Liver (tissue), 9 donors: ENCODE data around the gene TBC1D4. TPM values are rescaled to one million over a fixed set of nuclear protein-coding genes. Genes with fewer than 3 reads are reported as not detected.

ENCODE experiments used
- DNase-seq: peaks from one replicate; pipeline ENCODE4 v3.0.0-alpha.2; 2017; ENCODE audit warnings: low spot score
- H3K27ac ChIP-seq, 2 donors: one replicate each; pipeline ENCODE4 v1.7.0; 2013; ENCODE audit warnings: inconsistent platforms in 2 of 2, low read length in 2 of 2, control low read depth in 1 of 2, low read depth in 1 of 2, mild to moderate bottlenecking in 1 of 2
- H3K27me3 ChIP-seq, 4 donors: one replicate each; pipeline versions ENCODE4 v1.6.1 to v1.7.0; 2013; ENCODE audit warnings: low read length in 3 of 4, inconsistent platforms in 1 of 4, mild to moderate bottlenecking in 1 of 4, moderate library complexity in 1 of 4; ENCODE audit not compliant: control insufficient read depth in 4 of 4, insufficient read depth in 4 of 4
- H3K36me3 ChIP-seq, 4 donors: one replicate each; pipeline versions ENCODE4 v1.6.1 to v1.7.0; 2013; ENCODE audit warnings: low read length in 3 of 4, mild to moderate bottlenecking in 3 of 4, low read depth in 1 of 4, moderate library complexity in 1 of 4; ENCODE audit not compliant: control insufficient read depth in 4 of 4, insufficient read depth in 3 of 4
- H3K4me1 ChIP-seq, 4 donors: one replicate each; pipeline versions ENCODE4 v1.6.1 to v1.7.0; 2013; ENCODE audit warnings: low read length in 3 of 4, mild to moderate bottlenecking in 3 of 4, moderate library complexity in 1 of 4; ENCODE audit not compliant: control insufficient read depth in 4 of 4, insufficient read depth in 4 of 4
- H3K4me3 ChIP-seq, 3 donors: one replicate each; pipeline versions ENCODE4 v1.6.1 to v1.7.0; 2013; ENCODE audit warnings: low read length in 3 of 3, control low read depth in 1 of 3, low read depth in 1 of 3, mild to moderate bottlenecking in 1 of 3
- H3K9ac ChIP-seq, 2 donors: one replicate each; pipeline ENCODE4 v1.7.0; 2013; ENCODE audit warnings: low read length in 2 of 2, mild to moderate bottlenecking in 2 of 2, moderate library complexity in 2 of 2, control low read depth in 1 of 2, low read depth in 1 of 2
- H3K9me3 ChIP-seq, 4 donors: one replicate each; pipeline versions ENCODE4 v1.6.1 to v1.7.0; 2013; ENCODE audit warnings: low read length in 3 of 4; ENCODE audit not compliant: control insufficient read depth in 4 of 4
- ATF3 ChIP-seq: IDR thresholded peaks from 2 replicates; pipeline ENCODE4 v1.6.1; 2016; ENCODE audit warnings: antibody characterized with exemption
- CTCF ChIP-seq: fragments of 150-350 bp; IDR thresholded peaks from 2 replicates; pipeline ENCODE4 v1.5.1; 2017; ENCODE audit warnings: improper control_type of control experiment, low read depth, low read length; ENCODE audit not compliant: missing input control
- EGR1 ChIP-seq, 2 donors: IDR thresholded peaks; 2 replicates each; pipeline ENCODE4 v1.6.1; 2016 to 2018; ENCODE audit warnings: antibody characterized with exemption in 2 of 2, low read depth in 2 of 2
- GABPA ChIP-seq, 2 donors: IDR thresholded peaks in 1 of 2; conservative IDR thresholded peaks in 1 of 2; 2 replicates each; pipeline ENCODE4 v1.6.1; 2016; ENCODE audit warnings: antibody characterized with exemption in 2 of 2, mild to moderate bottlenecking in 1 of 2, moderate library complexity in 1 of 2
- HNF4G ChIP-seq: IDR thresholded peaks from 2 replicates; pipeline ENCODE4 v1.6.1; 2016; ENCODE audit warnings: antibody characterized with exemption
- MAX ChIP-seq: IDR thresholded peaks from 2 replicates; pipeline ENCODE4 v1.6.1; 2016; ENCODE audit warnings: antibody characterized with exemption
- NR2F2 ChIP-seq: IDR thresholded peaks from 2 replicates; pipeline ENCODE4 v1.6.1; 2016; ENCODE audit warnings: antibody characterized with exemption
- REST ChIP-seq: IDR thresholded peaks from 2 replicates; pipeline ENCODE4 v1.6.1; 2016; ENCODE audit warnings: antibody characterized with exemption, mild to moderate bottlenecking
- RXRA ChIP-seq, 2 donors: IDR thresholded peaks; 2 replicates each; pipeline ENCODE4 v1.6.1; 2017 to 2018; ENCODE audit warnings: antibody characterized with exemption in 2 of 2, mild to moderate bottlenecking in 1 of 2
- SP1 ChIP-seq: IDR thresholded peaks from 2 replicates; pipeline ENCODE4 v1.6.1; 2018; ENCODE audit warnings: antibody characterized with exemption, mild to moderate bottlenecking
- TAF1 ChIP-seq: conservative IDR thresholded peaks from 2 replicates; pipeline ENCODE4 v1.6.1; 2016; ENCODE audit warnings: antibody characterized with exemption, mild to moderate bottlenecking
- YY1 ChIP-seq: IDR thresholded peaks from 2 replicates; pipeline ENCODE4 v1.6.1; 2016; ENCODE audit warnings: antibody characterized with exemption, mild to moderate bottlenecking
- ZBTB33 ChIP-seq: IDR thresholded peaks from 2 replicates; pipeline ENCODE4 v1.6.1; 2016; ENCODE audit warnings: antibody characterized with exemption
- WGBS: extraction: QIAGEN DNeasy Blood & Tissue Kit; methylation state at CpG from one replicate; pipeline ENCODE4 v1.1.7; 2013; 5-methylcytosine and 5-hydroxymethylcytosine counted together
- polyA plus RNA-seq, 2 donors: library from polyadenylated mRNA; stranded (reverse) in 1 of 2; unstranded in 1 of 2; fragments of 200-250 nt in 1 of 2; fragments of >200 nt in 1 of 2; fragmentation: Nextera tagmentation in 1 of 2; extraction: Ambion mirVana in 1 of 2; gene quantifications; one replicate each; pipeline versions ENCODE4 v1.2.1 to v1.2.3, GENCODE V29; 2013 to 2015
- total RNA-seq, 2 donors: library from RNA; depleted of rRNA; stranded (reverse); fragments of >200 nt; gene quantifications; one replicate each; pipeline ENCODE4 v1.2.3, GENCODE V29; 2014
- donor health status: healthy.
- donor health status: healthy.
- donor health status: healthy.
- donor health status: healthy.
- donor health status: healthy.

Gene TBC1D4
- total and polyA plus RNA-seq, 4 donors = 2.3 to 11.1 (median 6.5) TPM

GRCh38 chr13:75414036-75414827 lies 67.7 kb downstream of the TBC1D4 start:
- Histone ChIP-seq H3K27ac (no peak overlapping the region), H3K9ac (no peak overlapping the region), H3K36me3 (no peaks in the 10 kb centered on the region), H3K4me1 (peaks cover 4 to 32% (median 18%) of the 10 kb centered on the region in 4 donors), H3K9me3 (no peaks in the 10 kb centered on the region), H3K27me3 (no peaks in the 10 kb centered on the region), H3K4me3 (no peak overlapping the region)
- 94% methylated on average over 2 of the region's 2 CpGs for WGBS
- TF ChIP-seq MAX (no peak), SP1 (no peak), ZBTB33 (no peak), NR2F2 (no peak), TAF1 (no peak), ATF3 (no peak), HNF4G (no peak), GABPA (IDR thresholded peaks at IDR 0.05 in 1 of 2, conservative IDR thresholded peaks at IDR 0.05 in 1 of 2) (no peak), CTCF (no peak), RXRA (IDR thresholded peaks at IDR 0.05) (no peak), REST (no peak), YY1 (no peak), EGR1 (IDR thresholded peaks at IDR 0.05; ENCODE audit: low read depth in 2 of 2) (no peak)
- no peak for DNase-seq
